ENCODE measurements around the gene PSPC1. TPM values are rescaled to one million over a fixed set of nuclear protein-coding genes. Genes with fewer than 3 reads are reported as not detected.
"Not testable (repeated sequence)": the region's sequence is repeated elsewhere in the genome, so short reads cannot be mapped to it uniquely, and the experiment has no call there.

The PSPC1 gene, protein sequence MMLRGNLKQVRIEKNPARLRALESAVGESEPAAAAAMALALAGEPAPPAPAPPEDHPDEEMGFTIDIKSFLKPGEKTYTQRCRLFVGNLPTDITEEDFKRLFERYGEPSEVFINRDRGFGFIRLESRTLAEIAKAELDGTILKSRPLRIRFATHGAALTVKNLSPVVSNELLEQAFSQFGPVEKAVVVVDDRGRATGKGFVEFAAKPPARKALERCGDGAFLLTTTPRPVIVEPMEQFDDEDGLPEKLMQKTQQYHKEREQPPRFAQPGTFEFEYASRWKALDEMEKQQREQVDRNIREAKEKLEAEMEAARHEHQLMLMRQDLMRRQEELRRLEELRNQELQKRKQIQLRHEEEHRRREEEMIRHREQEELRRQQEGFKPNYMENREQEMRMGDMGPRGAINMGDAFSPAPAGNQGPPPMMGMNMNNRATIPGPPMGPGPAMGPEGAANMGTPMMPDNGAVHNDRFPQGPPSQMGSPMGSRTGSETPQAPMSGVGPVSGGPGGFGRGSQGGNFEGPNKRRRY
- total RNA-seq, result 111 TPM

DNA sequence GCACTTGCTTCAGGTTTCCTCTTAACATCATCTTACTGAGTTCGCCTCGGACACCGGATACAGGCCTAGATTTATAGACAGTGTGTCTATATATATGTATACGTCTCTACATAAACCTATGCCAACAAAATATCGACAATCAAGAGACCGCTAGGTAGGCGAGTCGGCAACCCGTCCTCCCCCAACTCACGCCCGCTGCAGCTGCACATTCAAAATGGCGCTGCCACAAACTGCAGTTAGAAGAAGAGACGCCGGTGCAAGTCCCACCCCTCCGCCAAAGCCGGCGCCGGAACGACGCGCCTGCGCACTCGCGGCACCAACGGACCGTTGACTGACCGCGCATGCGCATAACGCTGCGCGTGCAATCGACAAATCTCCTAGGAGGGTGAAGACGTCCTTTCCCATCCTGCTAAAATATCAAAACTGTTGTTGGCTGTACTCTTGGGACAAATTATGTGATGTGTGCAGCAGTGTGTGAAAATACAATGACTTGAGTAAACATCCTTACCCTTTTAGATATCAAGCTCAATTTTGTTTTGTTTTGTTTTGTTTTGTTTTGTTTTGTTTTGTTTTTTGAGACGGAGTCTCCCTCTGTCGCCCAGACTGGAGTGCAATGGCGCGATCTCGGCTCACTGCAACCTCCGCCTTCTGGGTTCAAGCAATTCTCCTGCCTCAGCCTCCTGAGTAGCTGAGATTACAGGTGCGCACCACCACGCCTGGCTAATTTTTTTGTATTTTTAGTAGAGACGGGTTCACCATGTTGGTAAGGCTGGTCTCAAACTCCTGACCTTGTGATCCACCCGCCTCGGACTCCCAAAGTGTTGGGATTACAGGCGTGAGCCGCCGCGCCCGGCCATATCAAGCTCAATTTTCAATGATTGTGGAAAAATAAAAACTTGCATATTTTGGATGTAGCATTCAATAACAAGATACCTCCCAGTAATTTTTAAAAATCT lies at the start of gene PSPC1:
PSPC1 (minus strand) TSS at position 219 of the 956 bp plus-strand sequence; CDS start at position 31, 188 bp downstream.
- peak; percentile 91 for DNase-seq

DNA sequence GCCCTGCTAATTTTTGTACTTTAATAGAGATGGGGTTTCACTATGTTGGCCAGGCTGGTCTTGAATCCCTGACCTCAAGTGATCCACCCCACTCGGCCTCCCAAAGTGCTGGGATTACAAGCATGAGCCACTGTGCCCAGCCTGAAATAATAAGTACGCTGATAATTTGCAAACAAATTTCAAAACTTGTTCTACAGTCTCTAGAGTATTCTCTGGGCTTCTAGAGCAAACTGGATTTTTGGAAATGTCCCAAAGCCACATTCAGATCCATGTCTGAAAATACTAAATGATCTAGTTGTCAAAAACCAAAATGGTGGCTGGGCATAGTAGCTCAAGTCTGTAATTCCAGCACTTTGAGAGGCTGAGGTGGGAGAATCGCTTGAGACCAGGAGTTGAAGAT lies 39.9 kb upstream of the PSPC1 start:
- no peak for DNase-seq

DNA sequence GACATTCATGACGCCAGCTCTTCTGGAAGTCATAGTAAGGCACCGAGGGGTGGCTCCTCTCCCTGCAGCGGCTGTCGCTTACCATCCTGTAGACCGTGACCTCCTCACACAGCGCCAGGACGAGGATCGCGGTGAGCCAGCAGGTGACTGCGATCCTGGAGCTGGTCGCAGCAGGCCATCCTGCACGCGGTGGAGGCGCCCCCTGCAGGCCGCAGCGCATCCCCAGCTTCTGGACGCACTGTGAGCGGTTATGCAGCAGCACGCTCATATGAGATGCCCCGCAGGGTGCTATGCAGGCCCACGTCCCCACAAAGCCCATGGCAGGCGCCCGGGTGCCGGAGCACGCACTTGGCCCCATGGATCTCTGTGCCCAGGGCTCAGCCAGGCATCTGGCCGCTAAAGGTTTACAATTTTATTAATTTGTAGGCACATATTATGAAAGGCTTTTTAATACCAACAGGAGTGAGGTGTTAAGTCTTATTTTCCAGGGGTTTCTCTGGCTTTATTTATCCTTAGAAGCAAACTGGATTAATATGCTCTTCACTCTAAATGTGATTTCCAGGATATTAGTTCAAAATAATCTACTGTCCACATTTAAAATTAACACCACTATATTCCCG lies 35.6 kb upstream of the PSPC1 start:
- no peak for DNase-seq

DNA sequence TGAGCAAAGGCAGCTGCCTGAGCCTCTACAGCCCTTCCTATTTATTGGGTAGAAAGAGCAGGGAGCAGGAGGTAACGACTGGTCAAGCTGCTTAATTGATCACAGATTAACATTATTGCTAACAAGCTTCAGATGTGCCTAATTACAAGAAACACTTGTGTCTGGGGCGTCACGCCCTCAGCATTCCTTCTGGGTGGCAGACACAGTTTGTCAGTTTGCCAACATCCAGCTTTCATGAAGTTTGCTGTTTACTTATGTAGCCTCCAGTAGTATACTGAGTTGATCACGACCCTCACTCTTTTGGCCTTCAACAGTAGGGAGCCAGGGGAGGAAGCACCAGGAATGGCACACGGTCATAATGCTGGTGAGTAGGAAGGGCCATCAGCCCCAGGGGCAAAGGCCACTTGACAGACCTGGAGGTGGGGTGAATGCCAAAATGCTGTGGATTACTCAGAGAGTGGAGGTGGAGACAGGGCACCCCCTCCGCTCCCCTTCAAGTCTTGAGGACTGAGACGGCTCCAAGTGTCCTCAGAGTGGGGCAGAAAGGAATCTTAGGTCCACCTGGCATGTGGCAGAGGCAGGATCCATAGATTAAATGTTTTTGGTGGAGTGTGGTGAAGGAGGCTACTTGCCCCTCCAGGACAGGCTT lies 34.9 kb upstream of the PSPC1 start:
- DNase-seq, result no peak

DNA sequence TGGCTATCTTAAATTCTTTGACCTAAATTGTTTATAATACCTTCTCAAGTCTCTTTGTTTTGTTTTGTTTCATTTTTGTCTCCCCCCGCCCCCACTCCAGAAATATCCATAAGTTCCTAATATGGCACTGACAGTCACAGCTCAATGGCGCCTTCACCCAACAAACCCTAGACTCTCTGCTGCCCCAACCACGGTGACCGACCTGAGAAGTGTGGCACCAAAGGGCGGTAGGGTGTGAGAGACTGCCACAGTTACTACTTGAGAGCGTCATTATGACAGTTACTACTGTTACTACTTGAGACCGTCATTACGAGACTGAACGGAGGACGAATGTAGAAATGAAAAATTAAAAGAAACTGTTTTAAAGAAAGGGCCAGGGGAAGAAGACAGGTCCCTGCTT lies 34.4 kb upstream of the PSPC1 start:
- DNase-seq, result no peak

DNA sequence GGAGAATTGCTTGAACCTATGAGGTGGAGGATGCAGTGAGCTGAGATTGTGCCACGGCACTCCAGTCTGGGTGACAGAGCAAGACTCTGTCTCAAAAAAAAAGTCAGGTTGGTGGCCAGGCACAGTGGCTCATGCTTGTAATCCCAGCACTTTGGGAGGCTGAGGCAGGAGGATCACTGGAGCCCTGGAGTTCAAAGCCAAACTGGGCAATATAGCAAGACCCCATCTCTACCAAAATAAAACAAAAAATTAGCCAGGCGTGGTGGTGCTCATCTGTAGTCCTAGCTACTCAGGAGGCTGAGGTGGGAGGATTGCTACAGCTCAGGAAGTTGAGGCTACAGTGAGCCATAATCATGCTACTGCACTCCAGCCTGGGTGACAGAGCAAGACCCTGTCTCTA lies 33.1 kb upstream of the PSPC1 start:
- not testable (repeated sequence) for DNase-seq

DNA sequence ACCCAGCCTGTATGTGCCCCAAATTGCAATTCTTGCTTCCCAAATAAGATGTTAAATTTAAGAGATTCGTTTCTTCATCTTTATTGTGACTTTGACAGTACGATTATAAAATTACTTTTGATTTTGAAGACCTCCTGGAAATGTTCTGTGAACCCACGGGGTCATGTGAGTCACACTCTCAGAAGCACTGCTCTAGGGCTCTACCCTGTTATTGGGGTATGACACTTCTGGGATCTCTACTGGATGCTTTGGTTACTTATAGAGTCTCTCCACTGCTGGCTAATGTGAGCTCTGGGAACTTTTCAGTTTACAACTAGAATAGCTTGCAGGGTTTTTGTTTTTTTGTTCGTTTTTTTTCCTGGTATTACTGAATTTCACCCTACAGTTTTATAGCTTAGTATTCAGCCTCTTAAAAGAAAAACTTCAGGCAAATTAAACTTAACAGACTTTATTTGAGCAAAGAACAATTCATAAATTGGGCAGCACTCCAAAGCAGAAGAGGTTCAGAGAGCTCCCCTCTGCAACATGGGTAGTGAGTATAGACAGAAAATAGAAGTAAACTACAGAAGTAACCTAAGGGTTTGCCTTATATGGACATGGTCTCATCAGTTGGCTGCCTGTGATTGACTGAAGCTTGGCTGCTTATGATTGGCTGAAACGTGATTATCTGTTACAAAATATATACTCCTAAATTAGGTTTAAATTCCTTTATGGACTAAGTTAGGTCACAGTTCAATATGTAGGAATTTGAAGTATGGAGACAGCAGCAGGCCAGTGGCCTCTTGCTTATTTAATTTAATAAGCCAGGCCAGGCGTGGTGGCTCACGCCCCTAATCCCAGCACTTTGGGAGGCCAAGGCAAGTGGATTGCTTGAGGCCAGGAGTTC lies 28.5 kb upstream of the PSPC1 start:
- no peak for DNase-seq

DNA sequence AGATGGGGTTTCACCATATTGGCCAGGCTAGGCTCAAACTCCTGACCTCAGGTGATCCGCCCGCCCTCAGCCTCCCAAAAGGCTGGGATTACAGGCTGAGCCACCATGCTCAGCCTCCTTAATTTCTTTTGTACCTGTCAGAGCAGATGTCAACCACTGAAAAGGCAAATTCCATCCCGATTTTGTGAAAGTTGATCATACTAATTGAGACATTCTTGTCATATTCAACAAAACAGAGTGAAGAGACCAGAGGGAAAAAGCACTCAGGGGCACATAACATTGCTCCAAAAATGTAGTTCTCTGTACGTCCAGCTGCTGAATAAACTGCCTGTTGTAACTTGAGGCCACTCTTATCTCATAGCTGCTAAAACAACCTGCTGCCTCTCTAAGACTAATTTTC lies 27.4 kb upstream of the PSPC1 start:
- no peak for DNase-seq

DNA sequence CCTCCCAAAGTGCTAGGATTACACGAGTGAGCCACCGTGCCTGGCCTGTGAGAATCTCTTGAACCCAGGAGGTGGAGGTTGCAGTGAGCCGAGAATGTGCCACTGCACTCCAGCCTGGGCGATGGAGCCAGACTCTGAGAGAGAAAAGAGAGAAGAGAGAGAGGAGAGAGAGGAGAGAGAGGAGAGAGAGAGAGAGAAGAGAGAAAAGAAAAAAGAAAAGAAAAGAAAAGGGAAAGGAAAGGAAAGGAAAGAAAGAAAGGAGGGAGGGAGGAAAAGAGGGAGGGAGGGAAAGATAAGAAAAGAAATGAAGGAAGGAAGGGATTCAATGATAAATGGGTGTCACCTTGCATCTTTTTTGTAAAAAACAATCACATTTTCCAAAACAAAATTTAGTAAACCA lies 23.0 kb upstream of the PSPC1 start:
- DNase-seq, result no peak

DNA sequence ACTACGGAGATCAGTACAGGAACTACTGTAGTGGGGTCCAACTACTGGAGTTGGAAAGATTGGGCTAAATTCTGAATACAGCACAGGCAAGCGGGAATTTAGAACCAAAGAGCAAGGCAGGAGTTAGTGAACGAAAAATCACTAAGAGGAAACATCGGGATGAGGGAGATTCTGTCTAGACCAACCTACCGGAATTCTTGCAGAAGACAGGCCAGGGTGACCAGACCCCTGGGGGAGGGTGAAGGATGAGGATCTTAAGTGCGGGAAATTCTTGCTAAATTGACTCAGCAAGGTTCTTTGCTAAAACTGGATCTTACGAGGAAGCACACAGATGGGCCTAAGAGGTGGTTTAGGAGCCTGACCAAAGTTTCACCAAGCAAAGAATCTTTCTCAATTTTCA lies 13.2 kb upstream of the PSPC1 start:
- DNase-seq, result no peak

DNA sequence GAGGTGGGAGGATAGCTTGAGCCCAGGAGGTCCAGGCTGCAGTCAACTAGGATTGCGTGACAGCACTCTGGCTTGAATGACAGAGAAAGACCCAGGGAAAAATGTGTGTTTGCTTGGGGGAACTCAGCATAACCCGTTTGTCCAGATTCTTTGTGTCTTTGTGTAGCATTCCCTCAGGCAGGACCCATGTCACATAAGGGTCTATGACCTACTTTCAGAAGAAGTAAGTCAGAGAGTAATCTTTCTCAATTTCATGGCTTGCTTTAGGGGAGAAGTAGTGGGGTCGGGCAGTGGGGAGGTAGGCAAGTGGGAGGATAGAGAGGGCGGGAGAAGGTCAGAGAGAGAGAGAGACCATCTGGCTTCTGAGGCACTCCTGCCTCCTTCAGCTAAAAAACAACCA lies 11.9 kb upstream of the PSPC1 start:
- DNase-seq, result no peak

DNA sequence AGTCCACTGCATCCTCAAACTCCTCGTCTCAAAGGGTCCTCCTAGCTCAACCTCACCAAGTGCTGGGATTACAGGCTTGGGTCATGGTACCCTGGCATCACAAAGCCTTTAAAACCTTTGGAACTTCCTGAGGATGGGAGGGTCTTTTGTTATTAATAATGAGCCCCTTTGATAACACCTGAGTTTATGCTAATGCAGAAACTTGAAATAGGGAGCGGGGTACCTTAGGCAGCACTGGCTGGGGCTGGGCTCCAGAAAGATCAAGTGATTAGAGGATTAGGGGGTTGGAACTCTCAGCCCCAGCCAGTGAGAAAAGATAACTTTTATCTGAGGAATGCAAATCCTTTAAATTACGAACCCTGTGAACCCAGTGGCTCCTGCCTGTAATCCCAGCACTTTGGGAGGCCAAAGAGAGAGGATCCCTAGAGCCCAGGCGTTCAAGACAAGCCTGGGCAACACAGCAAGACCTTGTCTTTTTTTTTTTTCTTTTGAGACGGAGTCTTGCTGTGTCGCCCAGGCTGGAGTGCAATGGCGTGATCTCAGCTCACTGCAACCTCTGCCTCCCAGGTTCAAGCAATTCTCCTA lies 9.3 kb upstream of the PSPC1 start:
- DNase-seq, result no peak

DNA sequence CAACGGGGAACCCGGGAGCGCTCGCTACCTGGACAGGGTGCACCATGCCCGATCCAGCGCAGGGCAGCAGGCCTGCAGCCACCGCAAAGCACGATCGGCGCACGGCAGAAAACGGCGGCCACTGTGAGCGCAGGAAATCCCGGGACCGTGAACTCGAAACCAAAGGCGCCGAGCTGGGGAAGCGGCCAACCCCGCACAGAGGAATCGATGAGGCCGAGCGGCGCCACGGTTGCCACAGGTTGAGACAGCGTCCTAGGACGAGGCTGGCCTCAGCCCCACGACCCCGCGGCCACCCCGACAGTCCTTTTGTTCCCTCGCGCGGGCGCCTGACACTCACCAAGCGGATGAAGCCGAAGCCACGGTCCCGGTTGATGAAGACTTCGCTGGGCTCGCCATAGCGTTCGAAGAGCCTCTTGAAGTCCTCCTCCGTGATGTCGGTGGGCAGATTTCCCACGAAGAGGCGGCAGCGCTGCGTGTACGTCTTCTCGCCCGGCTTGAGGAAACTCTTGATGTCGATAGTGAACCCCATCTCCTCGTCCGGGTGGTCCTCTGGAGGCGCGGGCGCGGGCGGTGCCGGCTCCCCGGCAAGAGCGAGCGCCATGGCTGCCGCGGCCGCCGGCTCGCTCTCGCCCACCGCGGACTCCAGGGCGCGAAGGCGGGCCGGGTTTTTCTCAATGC lies 557 bp downstream of the PSPC1 start:
- DNase-seq, result peak; percentile 48

DNA sequence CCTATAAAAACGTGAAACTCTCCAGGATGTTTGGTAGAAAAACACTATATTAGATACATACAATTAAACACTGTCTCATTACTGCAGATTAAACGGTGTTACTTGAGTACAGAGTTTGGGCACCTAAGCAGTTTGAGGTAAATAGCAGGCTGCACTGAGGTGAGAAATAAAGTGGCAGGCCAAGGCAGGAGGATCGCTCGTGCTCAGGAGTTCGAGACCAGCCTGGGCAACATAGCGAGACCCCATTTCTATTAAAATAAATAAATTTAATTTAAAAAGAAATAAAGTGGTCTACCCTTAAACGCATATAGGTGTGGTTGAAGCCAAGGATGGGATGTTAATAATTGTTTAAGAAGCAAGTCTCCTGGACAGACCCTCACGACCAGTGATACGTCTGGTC lies 1.2 kb downstream of the PSPC1 start:
- DNase-seq, result no peak

DNA sequence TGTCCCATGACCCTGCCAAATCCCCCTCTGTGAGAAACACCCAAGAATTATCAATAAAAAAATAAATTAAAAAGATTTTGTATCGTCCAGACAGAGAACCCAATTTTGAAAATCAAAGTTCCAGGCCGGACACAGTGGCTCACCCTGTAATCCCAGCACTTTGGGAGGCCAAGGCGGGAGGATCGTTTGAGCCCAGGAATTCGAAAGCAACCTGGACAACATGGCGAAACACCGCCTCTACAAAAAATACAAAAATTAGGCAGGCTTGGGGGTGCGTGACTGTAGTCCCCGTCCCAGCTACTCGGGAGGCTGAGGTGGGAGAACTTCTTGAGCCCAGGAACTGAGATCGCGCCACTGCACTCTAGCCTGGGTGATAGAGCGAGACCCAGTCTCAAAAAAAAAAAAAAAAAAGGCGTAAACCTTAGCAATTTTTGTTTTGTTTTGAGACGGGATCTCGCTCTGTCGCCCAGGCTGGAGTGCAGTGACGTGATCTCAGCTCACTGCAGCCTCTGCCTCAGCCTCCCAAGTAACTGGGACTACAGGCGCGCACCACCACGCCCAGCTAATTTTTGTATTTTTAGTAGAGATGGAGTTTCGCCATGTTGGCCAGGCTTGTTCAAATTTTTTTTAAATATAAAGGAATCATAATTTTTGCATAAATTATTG lies 1.9 kb downstream of the PSPC1 start:
- DNase-seq, result not testable (repeated sequence)

DNA sequence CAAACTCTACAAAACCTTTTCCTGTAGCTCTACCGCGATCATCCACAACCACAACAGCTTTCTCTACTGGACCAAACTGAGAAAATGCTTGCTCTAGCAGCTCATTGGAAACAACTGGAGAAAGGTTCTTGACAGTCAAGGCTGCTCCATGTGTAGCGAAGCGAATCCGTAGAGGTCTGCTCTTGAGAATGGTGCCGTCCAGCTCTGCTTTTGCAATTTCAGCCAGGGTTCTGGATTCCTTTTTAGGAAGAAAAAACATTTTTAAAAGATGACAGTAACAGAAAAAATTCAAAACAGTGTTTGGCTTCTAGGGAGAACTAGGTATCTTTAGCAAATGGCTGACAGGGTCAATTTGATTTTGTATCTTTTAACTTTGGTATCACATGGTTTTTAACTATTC lies 10.4 kb downstream of the PSPC1 start:
- no peak for DNase-seq

DNA sequence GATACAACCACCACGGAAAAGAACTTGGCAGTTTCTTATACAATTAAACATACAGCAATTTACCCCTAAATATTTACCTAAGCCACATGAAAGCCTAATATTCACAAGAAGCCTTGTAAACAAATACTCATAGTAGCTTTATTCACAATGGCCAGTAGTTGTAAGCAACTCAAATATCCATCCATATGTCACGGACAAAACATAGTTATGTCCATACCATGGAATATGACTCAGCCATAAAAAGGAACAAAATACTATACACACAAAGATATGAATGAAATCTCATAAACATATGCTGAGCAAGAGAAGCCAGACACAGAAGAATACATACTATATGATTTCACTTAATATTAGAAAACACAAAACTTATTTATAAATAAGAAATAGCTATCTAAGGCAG lies 12.9 kb downstream of the PSPC1 start:
- DNase-seq, result no peak

DNA sequence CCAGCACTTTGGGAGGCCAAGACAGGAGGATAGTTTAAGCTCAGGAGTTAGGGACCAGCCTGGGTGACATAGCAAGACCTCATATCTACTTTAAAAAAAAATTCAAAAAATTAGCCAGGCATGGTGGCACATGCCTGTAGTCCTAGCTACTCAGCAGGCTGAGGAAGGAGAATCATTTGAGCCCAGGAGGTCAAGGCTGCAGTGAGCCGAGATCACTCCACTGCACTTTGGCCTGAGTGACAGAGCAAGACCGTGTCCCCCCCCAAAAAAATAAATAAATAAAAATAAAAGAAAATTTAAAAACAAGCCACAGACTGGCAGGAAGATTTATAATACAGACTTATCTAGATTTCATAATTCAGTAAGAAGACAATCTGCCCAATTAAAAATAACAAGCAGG lies 14.8 kb downstream of the PSPC1 start:
- no peak for DNase-seq

DNA sequence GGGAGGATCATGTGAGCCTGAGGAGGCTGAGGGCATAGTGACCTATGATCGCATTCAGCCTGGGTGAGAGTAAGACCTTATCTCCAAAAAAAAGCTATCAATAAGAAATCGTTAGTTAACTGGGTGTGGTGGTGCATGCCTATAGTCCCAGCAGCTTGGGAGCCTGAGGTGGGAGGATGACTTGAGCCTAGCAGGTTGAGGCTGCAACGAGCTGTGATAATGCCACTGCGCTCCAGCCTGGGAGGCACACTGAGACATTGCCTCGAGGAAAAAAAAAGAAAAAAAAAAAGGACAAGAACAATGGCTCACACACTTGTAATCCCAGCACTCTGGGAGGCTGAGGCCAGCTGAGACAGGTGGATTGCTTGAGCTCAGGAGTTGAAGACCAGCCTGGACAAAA lies 16.2 kb downstream of the PSPC1 start:
- no peak for DNase-seq

DNA sequence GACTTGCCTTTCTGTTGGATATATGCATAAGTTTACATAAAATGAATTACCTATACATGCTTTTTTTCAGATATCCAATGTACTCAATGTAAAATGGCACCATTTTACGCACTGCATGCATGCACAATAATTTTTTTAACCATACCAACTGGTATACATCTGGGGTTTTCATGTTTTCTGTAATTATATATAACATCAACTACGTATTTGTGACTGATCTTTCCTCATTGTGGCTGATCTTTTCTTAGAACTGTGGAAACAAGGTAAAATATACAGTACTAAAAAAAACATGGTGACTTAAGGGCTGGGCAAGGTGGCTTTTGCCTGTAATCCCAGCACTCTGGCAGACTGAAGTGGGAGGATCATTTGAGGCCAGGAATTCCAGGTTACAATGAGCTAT lies 18.5 kb downstream of the PSPC1 start:
- DNase-seq, result no peak
